SK-N-SH treated with all-trans-retinoic acid at 6 μM for 48 hours (cell line): Measurements from ENCODE around the gene AKR7A3.
"Not testable (repeated sequence)": the region's sequence is repeated elsewhere in the genome, so short reads cannot be mapped to it uniquely, and the experiment has no call there.

Experiments
- ATAC-seq: fragments of 200-7000 bp; cut with Tn5 transposase; 3 replicates; pipeline ENCODE4 v1.9.1; 2020; ENCODE audit warnings: mild to moderate bottlenecking, moderate library complexity
- BACH2 ChIP-seq: fragments of 250-450 bp; sonication (Bioruptor Pico); IDR thresholded peaks from 2 replicates; pipeline ENCODE4 v1.9.0; 2021; ENCODE audit warnings: mild to moderate bottlenecking, borderline replicate concordance
- CSRNP3 ChIP-seq: fragments of 250-450 bp; sonication (Bioruptor Pico); IDR thresholded peaks from 2 replicates; pipeline ENCODE4 v1.5.1; 2021; ENCODE audit warnings: mild to moderate bottlenecking, moderate library complexity
- ESRRG ChIP-seq: fragments of 250-450 bp; sonication (Bioruptor Pico); IDR thresholded peaks from 2 replicates; pipeline ENCODE4 v1.6.1; 2021; ENCODE audit warnings: mild to moderate bottlenecking
- GLIS3 ChIP-seq: fragments of 250-450 bp; sonication (Bioruptor Pico); IDR thresholded peaks from 2 replicates; pipeline ENCODE4 v1.5.0; 2020; ENCODE audit warnings: mild to moderate bottlenecking, moderate library complexity
- ISL1 ChIP-seq: fragments of 250-450 bp; sonication (Bioruptor Pico); IDR thresholded peaks from 2 replicates; pipeline ENCODE4 v2.1.2; 2022; ENCODE audit warnings: mild to moderate bottlenecking, moderate library complexity
- PPARA ChIP-seq: fragments of 250-450 bp; sonication (Bioruptor Pico); IDR thresholded peaks from 2 replicates; pipeline ENCODE4 v1.5.0; 2020; ENCODE audit warnings: mild to moderate bottlenecking, borderline replicate concordance
- RARB ChIP-seq: fragments of 250-450 bp; sonication (Bioruptor Pico); IDR thresholded peaks from 2 replicates; pipeline ENCODE4 v1.8.0; 2021; ENCODE audit warnings: mild to moderate bottlenecking, moderate library complexity
- SNAI2 ChIP-seq: fragments of 250-450 bp; sonication (Bioruptor Pico); IDR thresholded peaks from 2 replicates; pipeline ENCODE4 v1.5.0; 2020; ENCODE audit warnings: mild to moderate bottlenecking, moderate library complexity
- TSHZ2 ChIP-seq: fragments of 250-450 bp; sonication (Bioruptor Pico); IDR thresholded peaks from 2 replicates; pipeline ENCODE4 v1.5.0; 2020; ENCODE audit warnings: mild to moderate bottlenecking, moderate library complexity
- ZC3H10 ChIP-seq: fragments of 250-450 bp; sonication (Bioruptor Pico); IDR thresholded peaks from 2 replicates; pipeline ENCODE4 v1.5.1; 2021; ENCODE audit warnings: mild to moderate bottlenecking, moderate library complexity
- ZFP3 ChIP-seq: fragments of 250-450 bp; sonication (Bioruptor Pico); IDR thresholded peaks from 2 replicates; pipeline ENCODE4 v1.5.0; 2020; ENCODE audit warnings: mild to moderate bottlenecking, moderate library complexity
- ZFP30 ChIP-seq: fragments of 450-650 bp; formaldehyde crosslinking; IDR thresholded peaks from 2 replicates; pipeline ENCODE4 v1.5.0; 2022; ENCODE audit warnings: mild to moderate bottlenecking, moderate library complexity
- ZNF565 ChIP-seq: fragments of 450-650 bp; formaldehyde crosslinking; conservative IDR thresholded peaks from 2 replicates; pipeline ENCODE4 v1.5.0; 2020; ENCODE audit warnings: low read depth, mild to moderate bottlenecking, moderate library complexity
- ZNF70 ChIP-seq: fragments of 450-650 bp; formaldehyde crosslinking; IDR thresholded peaks from 2 replicates; pipeline ENCODE4 v1.5.0; 2020; ENCODE audit warnings: mild to moderate bottlenecking, moderate library complexity
- ZNF8 ChIP-seq: fragments of 450-650 bp; formaldehyde crosslinking; IDR thresholded peaks from 2 replicates; pipeline ENCODE4 v1.5.0; 2020; ENCODE audit warnings: mild to moderate bottlenecking, moderate library complexity
- TF ChIP-seq, protein P1 (sequence below): fragments of 250-450 bp; sonication (Bioruptor Pico); IDR thresholded peaks from 2 replicates; pipeline ENCODE4 v1.8.0; 2020; ENCODE audit warnings: mild to moderate bottlenecking, moderate library complexity, borderline replicate concordance
- TF ChIP-seq, protein P2 (sequence below): fragments of 250-450 bp; sonication (Bioruptor Pico); IDR thresholded peaks from 2 replicates; pipeline ENCODE4 v1.8.0; 2021; ENCODE audit warnings: low read depth, mild to moderate bottlenecking, moderate library complexity, borderline replicate concordance

The AKR7A3 gene

GRCh38 chr1:19289244-19289643 lies 674 bp upstream of the AKR7A3 start:
- TF ChIP-seq CSRNP3 (CRISPR knock-in tag) (no peak), TSHZ2 (CRISPR knock-in tag) (no peak), PPARA (no peak), BACH2 (no peak), ISL1 (CRISPR knock-in tag) (no peak)
- TF ChIP-seq, protein P1, sequence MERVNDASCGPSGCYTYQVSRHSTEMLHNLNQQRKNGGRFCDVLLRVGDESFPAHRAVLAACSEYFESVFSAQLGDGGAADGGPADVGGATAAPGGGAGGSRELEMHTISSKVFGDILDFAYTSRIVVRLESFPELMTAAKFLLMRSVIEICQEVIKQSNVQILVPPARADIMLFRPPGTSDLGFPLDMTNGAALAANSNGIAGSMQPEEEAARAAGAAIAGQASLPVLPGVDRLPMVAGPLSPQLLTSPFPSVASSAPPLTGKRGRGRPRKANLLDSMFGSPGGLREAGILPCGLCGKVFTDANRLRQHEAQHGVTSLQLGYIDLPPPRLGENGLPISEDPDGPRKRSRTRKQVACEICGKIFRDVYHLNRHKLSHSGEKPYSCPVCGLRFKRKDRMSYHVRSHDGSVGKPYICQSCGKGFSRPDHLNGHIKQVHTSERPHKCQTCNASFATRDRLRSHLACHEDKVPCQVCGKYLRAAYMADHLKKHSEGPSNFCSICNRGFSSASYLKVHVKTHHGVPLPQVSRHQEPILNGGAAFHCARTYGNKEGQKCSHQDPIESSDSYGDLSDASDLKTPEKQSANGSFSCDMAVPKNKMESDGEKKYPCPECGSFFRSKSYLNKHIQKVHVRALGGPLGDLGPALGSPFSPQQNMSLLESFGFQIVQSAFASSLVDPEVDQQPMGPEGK (CRISPR knock-in tag): no peak
- ATAC-seq: no peak

GRCh38 chr1:19287436-19288185 lies 959 bp downstream of the AKR7A3 start:
- ATAC-seq: no peak

DNA sequence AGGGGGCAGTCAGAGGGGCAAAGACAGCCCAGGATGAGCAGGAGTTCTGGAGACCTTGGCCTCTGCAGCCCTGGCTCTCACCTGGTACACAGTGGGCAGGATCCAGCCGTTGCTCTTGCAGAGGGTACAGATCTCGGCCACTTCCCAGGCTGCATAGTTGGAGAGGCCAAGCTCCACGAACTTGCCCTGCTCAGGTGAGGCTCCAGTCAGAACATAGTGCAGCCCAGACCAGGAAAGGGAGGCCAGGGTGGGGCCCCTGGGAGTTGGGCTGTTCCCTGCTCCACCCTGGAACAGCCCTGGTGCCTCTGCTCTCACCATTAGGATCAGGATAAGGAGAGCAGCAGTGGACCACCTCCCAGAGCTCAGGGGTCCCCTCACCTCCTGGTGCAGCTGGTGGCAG lies 2.8 kb downstream of the AKR7A3 start:
- not testable (repeated sequence) for ATAC-seq

More at GRCh38 chr1:19287436-19288185, 959 bp downstream of the AKR7A3 start:
- no peak for TF ChIP-seq ZNF70
- TF ChIP-seq ZFP3 (CRISPR knock-in tag): no peak
- no peak for TF ChIP-seq SNAI2 (CRISPR knock-in tag)
- TF ChIP-seq, protein P2, sequence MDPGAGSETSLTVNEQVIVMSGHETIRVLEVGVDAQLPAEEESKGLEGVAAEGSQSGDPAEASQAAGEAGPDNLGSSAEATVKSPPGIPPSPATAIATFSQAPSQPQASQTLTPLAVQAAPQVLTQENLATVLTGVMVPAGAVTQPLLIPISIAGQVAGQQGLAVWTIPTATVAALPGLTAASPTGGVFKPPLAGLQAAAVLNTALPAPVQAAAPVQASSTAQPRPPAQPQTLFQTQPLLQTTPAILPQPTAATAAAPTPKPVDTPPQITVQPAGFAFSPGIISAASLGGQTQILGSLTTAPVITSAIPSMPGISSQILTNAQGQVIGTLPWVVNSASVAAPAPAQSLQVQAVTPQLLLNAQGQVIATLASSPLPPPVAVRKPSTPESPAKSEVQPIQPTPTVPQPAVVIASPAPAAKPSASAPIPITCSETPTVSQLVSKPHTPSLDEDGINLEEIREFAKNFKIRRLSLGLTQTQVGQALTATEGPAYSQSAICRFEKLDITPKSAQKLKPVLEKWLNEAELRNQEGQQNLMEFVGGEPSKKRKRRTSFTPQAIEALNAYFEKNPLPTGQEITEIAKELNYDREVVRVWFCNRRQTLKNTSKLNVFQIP (CRISPR knock-in tag): no peak
- no peak for TF ChIP-seq GLIS3
- TF ChIP-seq RARB (CRISPR knock-in tag): no peak
- no peak for TF ChIP-seq CSRNP3 (CRISPR knock-in tag)
- TF ChIP-seq PPARA: no peak

DNA sequence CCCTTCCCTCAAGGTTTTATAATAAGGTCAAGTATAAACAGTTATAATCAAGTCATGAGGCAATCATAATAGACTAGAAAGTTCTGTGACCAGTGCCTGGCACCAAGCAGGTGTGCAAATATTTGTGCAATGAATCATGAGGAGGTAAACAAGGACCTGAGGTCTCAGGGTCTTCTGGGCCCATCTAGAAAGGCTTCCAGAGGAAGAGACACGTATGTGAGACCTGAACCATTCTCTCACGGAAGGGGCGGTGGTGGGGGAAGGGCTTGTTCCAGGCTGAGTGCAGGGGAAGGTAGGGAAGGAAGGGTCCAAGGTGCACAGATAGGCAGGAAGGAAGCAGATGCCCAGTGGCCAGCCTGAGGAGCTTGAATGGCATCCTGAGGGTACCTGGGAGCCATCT lies 3.2 kb downstream of the AKR7A3 start:
- ATAC-seq: not testable (repeated sequence)

DNA sequence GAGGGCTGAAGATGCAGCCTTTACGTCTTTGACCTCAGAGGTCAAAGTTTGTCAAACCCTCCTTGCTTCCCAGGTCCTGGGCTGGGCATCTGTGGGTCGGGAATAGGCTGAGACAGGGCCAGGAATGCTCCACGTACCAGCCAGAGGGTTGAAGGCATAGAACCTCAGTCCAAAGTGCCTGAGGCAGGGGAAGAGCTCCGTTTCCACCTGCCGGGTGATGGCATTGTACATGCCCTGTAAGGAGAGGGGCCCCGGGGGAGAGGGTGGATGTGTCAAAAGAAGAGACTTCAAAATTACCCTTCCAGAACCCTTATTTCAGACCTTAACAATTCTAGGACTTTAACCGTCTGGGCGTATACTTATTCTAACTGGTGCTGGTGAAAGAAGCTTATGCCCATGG lies 3.7 kb downstream of the AKR7A3 start:
- TF ChIP-seq ZC3H10 (CRISPR knock-in tag) (no peak), ZNF8 (CRISPR knock-in tag) (no peak), ZNF565 (no peak), ZFP3 (CRISPR knock-in tag) (no peak), ESRRG (CRISPR knock-in tag) (no peak), GLIS3 (no peak), BACH2 (no peak), ZFP30 (CRISPR knock-in tag) (no peak), ZNF70 (no peak)
- no peak for ATAC-seq
